ENCODE measurements around the gene SVOP.

- TF ChIP-seq CTCF (IDR thresholded peaks at IDR 0.05; ENCODE audit: low read depth, low read length) (no peak), EZH2phosphoT487 (IDR thresholded peaks at IDR 0.05; ENCODE audit: low read depth) (no peak)
These were observed 32.7 kb upstream of the SVOP start for GRCh38 chr12:109053382-109054123.
